PFSK-1 (cell line): Measurements from ENCODE around the gene TMEM63A.

Experiments
- FOXP2 ChIP-seq: optimal IDR thresholded peaks from 2 replicates; pipeline ENCODE3; 2011; ENCODE audit warnings: borderline replicate concordance, control low read depth, inconsistent platforms; ENCODE audit not compliant: insufficient read depth; ENCODE audit errors: extremely low read length, extremely low read depth
- POLR2AphosphoS5 ChIP-seq: IDR thresholded peaks from 2 replicates; pipeline ENCODE4 v1.6.1; 2012; ENCODE audit warnings: low read depth, mild to moderate bottlenecking, control low read depth, low read length, moderate library complexity
- REST ChIP-seq, 2 experiments: IDR thresholded peaks; 2 replicates each; pipeline versions ENCODE4 v1.6.1 to v1.8.0; 2011 to 2012; ENCODE audit warnings: low read depth in 2 of 2, low read length in 2 of 2, control low read depth in 1 of 2, inconsistent platforms in 1 of 2, mild to moderate bottlenecking in 1 of 2, moderate library complexity in 1 of 2; ENCODE audit not compliant: insufficient read depth in 1 of 2
- SIN3A ChIP-seq: IDR thresholded peaks from 2 replicates; pipeline ENCODE4 v1.6.1; 2012; ENCODE audit warnings: mild to moderate bottlenecking, low read length, moderate library complexity, borderline replicate concordance; ENCODE audit not compliant: insufficient read depth
- TAF1 ChIP-seq: IDR thresholded peaks from 2 replicates; pipeline ENCODE4 v1.6.1; 2012; ENCODE audit warnings: low read length, control low read depth, borderline replicate concordance; ENCODE audit not compliant: insufficient read depth

DNA sequence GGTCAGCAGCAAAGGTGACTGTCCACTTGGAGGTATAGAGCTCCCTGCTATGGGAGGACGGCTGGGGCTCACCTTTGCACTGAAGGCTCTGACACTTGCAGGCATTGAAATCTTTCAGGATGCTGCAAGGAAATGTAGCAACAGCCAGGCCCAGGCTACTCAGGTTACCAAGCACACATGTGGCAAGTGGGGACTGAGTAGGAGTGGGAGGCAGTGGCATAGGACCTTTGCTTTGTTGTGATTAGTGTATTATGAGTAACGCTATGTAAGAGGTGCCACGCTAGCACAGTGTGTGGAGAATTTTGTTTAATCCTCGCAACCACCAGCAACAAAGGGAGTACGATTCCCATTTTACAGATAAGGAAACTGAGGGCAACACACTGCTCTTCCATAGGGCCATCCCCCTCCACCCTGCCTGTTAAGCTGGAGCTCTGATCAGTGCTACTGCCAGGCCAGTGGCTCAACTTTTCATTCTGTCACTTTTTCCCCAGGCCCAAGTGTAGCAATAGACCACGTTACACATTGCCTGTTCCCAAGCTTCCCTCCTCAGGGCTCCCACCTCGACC is 21.2 kb downstream of the TMEM63A start:
- TF ChIP-seq POLR2AphosphoS5 (no peak), TAF1 (no peak), FOXP2 (no peak), SIN3A (no peak), REST (IDR thresholded peaks at IDR 0.05; ENCODE audit: insufficient read depth in 1 of 2, low read depth in 2 of 2, low read length in 2 of 2) (no peak)
